ENCODE results near the gene TIMM17A. TPM values are rescaled to one million over a fixed set of nuclear protein-coding genes. Genes with fewer than 3 reads are reported as not detected.
A peak's percentile ranks its signal among the peaks of the same experiment; 100 is the strongest.

The TIMM17A gene
- total RNA-seq, 6 experiments from 2014 or later: 26.5 to 44.1 (median 38.1) TPM

DNA sequence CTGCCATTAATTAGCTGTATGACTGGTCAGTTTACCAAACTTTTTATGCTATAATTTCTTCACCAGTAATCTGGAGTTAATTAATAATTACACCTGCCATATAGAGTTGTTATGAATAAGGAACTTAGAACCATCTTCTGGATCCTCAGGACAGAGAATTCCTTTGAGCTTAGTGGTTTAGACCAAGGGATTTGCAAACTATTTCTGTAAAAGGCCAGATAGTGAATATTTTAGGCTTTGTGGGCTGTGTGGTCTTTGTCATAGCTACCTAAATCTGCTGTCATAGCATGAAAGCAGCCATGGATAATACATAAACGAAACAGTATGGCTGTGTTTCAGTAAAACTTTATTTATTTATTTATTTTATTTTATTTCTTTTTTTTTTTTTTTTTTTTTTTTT, 9.0 kb downstream of the TIMM17A start:
- Histone ChIP-seq H3K4me3 (no peak overlapping the region), H3K36me3 (peaks cover 7 to 97% (median 39%) of the 10 kb centered on the region in 4 donors), H3K9me3 (no peaks in the 10 kb centered on the region), H3K4me1 (no peaks in the 10 kb centered on the region), H3K27me3 (no peaks in the 10 kb centered on the region), H3K27ac (no peak overlapping the region)
- DNase-seq: no peak
- intact Hi-C loops (cut with DNase I): no loop called here
- no peak for ATAC-seq
- WGBS (ENCODE audit: insufficient coverage, low coverage, low lambda C conversion rate, missing lambda C conversion rate): 78% methylated on average over 1 of the region's 1 CpG
- TF ChIP-seq, protein P1, sequence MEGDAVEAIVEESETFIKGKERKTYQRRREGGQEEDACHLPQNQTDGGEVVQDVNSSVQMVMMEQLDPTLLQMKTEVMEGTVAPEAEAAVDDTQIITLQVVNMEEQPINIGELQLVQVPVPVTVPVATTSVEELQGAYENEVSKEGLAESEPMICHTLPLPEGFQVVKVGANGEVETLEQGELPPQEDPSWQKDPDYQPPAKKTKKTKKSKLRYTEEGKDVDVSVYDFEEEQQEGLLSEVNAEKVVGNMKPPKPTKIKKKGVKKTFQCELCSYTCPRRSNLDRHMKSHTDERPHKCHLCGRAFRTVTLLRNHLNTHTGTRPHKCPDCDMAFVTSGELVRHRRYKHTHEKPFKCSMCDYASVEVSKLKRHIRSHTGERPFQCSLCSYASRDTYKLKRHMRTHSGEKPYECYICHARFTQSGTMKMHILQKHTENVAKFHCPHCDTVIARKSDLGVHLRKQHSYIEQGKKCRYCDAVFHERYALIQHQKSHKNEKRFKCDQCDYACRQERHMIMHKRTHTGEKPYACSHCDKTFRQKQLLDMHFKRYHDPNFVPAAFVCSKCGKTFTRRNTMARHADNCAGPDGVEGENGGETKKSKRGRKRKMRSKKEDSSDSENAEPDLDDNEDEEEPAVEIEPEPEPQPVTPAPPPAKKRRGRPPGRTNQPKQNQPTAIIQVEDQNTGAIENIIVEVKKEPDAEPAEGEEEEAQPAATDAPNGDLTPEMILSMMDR (IDR thresholded peaks at IDR 0.05): no peak
- TF ChIP-seq POLR2A (IDR thresholded peaks at IDR 0.05): no peak

DNA sequence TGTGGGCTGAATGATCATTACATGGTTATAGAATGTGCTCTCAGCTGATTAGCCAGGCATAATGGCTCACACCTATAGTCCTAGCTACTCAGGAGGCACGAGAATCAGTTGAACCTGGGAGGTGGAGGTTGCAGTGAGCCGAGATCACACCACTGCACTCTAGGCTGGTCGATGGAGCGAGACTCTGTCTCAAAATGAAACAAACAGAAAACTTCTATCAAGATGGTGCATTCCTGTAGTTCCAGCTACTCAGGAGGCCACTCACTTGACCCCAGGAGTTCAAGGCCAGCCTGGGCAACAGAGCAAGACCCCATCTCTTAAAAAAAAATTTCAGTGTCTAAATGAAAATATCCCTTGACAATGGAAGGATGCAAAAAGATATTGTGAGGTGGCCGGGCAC, 10.9 kb downstream of the TIMM17A start:
- Histone ChIP-seq H3K4me1 (no peaks in the 10 kb centered on the region), H3K9me3 (no peaks in the 10 kb centered on the region), H3K27me3 (no peaks in the 10 kb centered on the region), H3K36me3 (peaks cover 7 to 93% (median 41%) of the 10 kb centered on the region in 4 donors), H3K27ac (no peak overlapping the region), H3K4me3 (no peak overlapping the region)
- DNase-seq: no peak
- ATAC-seq: no peak
- 88% methylated on average over 4 of the region's 5 CpGs for WGBS (ENCODE audit: insufficient coverage, low coverage, low lambda C conversion rate, missing lambda C conversion rate)
- TF ChIP-seq, protein P1 (IDR thresholded peaks at IDR 0.05): no peak
- TF ChIP-seq POLR2A (IDR thresholded peaks at IDR 0.05): no peak
- intact Hi-C loops (cut with DNase I): no loop called here

DNA sequence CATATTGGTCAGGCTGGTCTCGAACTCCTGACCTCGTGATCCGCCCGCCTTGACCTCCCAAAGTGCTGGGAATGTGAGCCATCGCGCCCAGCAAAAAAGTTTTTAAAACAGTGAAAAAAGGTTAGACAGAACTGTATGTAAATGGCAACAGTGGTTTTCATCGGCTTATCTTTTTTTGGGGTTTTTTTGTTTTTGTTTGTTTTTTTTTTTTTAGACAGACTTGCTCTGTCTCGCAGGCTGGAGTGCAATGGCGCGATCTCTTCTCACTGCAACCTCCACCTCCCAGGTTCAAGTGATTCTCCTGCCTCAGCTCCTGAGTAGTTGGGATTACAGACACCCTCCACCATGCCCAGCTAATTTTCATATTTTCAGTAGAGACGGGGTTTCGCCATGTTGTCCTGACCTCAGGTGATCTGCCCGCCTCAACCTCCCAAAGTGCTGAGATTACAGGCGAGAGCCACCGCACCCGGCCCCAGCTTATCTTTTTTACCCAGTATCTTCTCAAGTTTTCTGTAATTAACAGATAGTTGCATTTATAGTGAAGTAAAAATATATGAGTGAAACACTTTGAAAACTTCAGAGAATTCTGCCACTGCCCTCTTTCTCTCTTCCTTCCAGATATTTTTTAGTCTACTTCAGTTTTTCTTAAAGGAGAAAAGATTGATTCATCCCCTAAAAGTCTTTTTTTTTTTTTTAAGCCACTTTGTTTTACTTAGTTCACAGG, 13.1 kb downstream of the TIMM17A start:
- intact Hi-C loops (cut with DNase I): no loop called here
- ATAC-seq: no peak
- no peak for DNase-seq
- TF ChIP-seq, protein P1 (IDR thresholded peaks at IDR 0.05): no peak
- no peak for TF ChIP-seq POLR2A (IDR thresholded peaks at IDR 0.05)
- peaks cover 7 to 72% (median 29%) of the 10 kb centered on the region in 4 donors for H3K36me3 ChIP-seq
- H3K9me3 ChIP-seq: no peaks in the 10 kb centered on the region
- no peaks in the 10 kb centered on the region for H3K27me3 ChIP-seq
- H3K4me1 ChIP-seq: no peaks in the 10 kb centered on the region
- H3K4me3 ChIP-seq: no peak overlapping the region
- WGBS (ENCODE audit: insufficient coverage, low coverage, low lambda C conversion rate, missing lambda C conversion rate): 83% methylated on average over 16 of the region's 16 CpGs
- H3K27ac ChIP-seq: no peak overlapping the region

GRCh38 chr1:201970334-201971159, 15.2 kb downstream of the TIMM17A start:
- Histone ChIP-seq H3K27me3 (no peaks in the 10 kb centered on the region), H3K4me1 (no peaks in the 10 kb centered on the region), H3K4me3 (no peak overlapping the region), H3K27ac (no peak overlapping the region), H3K36me3 (peaks cover 0 to 50% (median 18%) of the 10 kb centered on the region in 4 donors), H3K9me3 (no peaks in the 10 kb centered on the region)
- ATAC-seq: peak in 1 of 4 donors; percentile 36
- 47% methylated on average over 9 of the region's 9 CpGs for WGBS (ENCODE audit: insufficient coverage, low coverage, low lambda C conversion rate, missing lambda C conversion rate)
- no peak for TF ChIP-seq POLR2A (IDR thresholded peaks at IDR 0.05)
- TF ChIP-seq, protein P1 (IDR thresholded peaks at IDR 0.05): no peak
- intact Hi-C loops (cut with DNase I): loop anchor here (5.0 to 10.0 kb wide), 2 partner anchors 73 to 76 kb away; no protein-coding TSS in a partner anchor
- DNase-seq: no peak
